Aorta (tissue), 5 donors: Measurements from ENCODE around the gene GM2A. TPM values are rescaled to one million over a fixed set of nuclear protein-coding genes. Genes with fewer than 3 reads are reported as not detected.

Experiments used
- ATAC-seq: fragments of 200-7000 bp; cut with Tn5 transposase; one replicate; pipeline ENCODE4 v1.9.1; 2022; ENCODE audit warnings: moderate library complexity; ENCODE audit not compliant: low FRiP score
- DNase-seq, 2 donors: peaks; one replicate each; pipeline ENCODE4 v3.0.0-alpha.2; 2020
- H3K27ac ChIP-seq, 2 donors: one replicate each; pipeline ENCODE4 v1.5.1; 2013; ENCODE audit warnings: low read length in 2 of 2, mild to moderate bottlenecking in 2 of 2, moderate library complexity in 2 of 2, control low read depth in 1 of 2, inconsistent platforms in 1 of 2, low read depth in 1 of 2
- H3K27me3 ChIP-seq, 2 donors: one replicate each; pipeline ENCODE4 v1.6.1; 2013; ENCODE audit warnings: control low read depth in 1 of 2, low read length in 1 of 2, mild to moderate bottlenecking in 1 of 2, moderate library complexity in 1 of 2; ENCODE audit not compliant: insufficient read depth in 2 of 2, control insufficient read depth in 1 of 2
- H3K36me3 ChIP-seq, 2 donors: one replicate each; pipeline ENCODE4 v1.6.1; 2013; ENCODE audit warnings: control low read depth in 1 of 2, low read length in 1 of 2, mild to moderate bottlenecking in 1 of 2; ENCODE audit not compliant: insufficient read depth in 2 of 2, control insufficient read depth in 1 of 2
- H3K4me1 ChIP-seq, 2 donors: one replicate each; pipeline ENCODE4 v1.6.1; 2013; ENCODE audit warnings: low read length in 2 of 2, control low read depth in 1 of 2, mild to moderate bottlenecking in 1 of 2, moderate library complexity in 1 of 2; ENCODE audit not compliant: insufficient read depth in 2 of 2, control insufficient read depth in 1 of 2
- H3K4me3 ChIP-seq, 2 donors: one replicate each; pipeline ENCODE4 v1.5.1; 2013; ENCODE audit warnings: low read length in 2 of 2, control low read depth in 1 of 2, mild to moderate bottlenecking in 1 of 2
- H3K9me3 ChIP-seq: one replicate; pipeline ENCODE4 v1.6.1; 2013; ENCODE audit warnings: mild to moderate bottlenecking, low read length; ENCODE audit not compliant: control insufficient read depth
- WGBS, 2 donors: extraction: QIAGEN DNeasy Blood & Tissue Kit; methylation state at CpG; one replicate each; pipeline ENCODE4 v1.1.7; 2013; 5-methylcytosine and 5-hydroxymethylcytosine counted together
- intact Hi-C, 2 donors: fragments of 100-400 bp; cut with DNase I; formaldehyde crosslinking; loops; one replicate each; pipeline versions ENCODE4 v1.14.2 to v1.15.0; 2022
- long read RNA-seq, 2 donors: library from polyadenylated mRNA; unstranded; transcript quantifications; one replicate each; pipeline ENCODE4 v2.0.0, GENCODE V29; 2020 to 2021
- polyA plus RNA-seq, 2 donors: library from polyadenylated mRNA; stranded (reverse); fragments of 200-250 nt; gene quantifications; one replicate each; pipeline ENCODE4 v1.2.3, GENCODE V29; 2013
- total RNA-seq, 2 donors: library from RNA; stranded (reverse); fragmentation: NEBNext Ultra II Directional; extraction: Animal tissue kit (Norgen Biotek cat#: 25700); gene quantifications; one replicate each; pipeline ENCODE4 v1.2.1, GENCODE V29; 2021
- donor health status: healthy with polysubstance abuse.
- donor health status: Bipolar disorder and iron deficiency.
- donor health status: DM: no; HTN: no; CAD: no.
- donor health status: DM: no; HTN: no; CAD: no.
- donor health status: DM: yes; HTN: yes; CAD: no.

Gene GM2A
- total RNA-seq: 10 to 100 TPM; 25.0 to 32.7 TPM
- polyA plus RNA-seq: 10 to 100 TPM; 13.7 to 17.2 TPM
- long read RNA-seq, donor 1, transcript GM2A-201 (4 exons, 3,896 nt): major isoform, 14 of 28 reads
- long read RNA-seq, donor 1, partial matches to known transcripts: 11 of 28 reads
- long read RNA-seq, donor 1, other reads (novel, unspliced or antisense): 3 of 28 reads
- long read RNA-seq, donor 2, transcript GM2A-201 (4 exons, 3,896 nt): major isoform, 6 of 15 reads
- long read RNA-seq, donor 2, partial matches to known transcripts: 7 of 15 reads
- long read RNA-seq, donor 2, other reads (novel, unspliced or antisense): 2 of 15 reads

- peak; percentile 97 for ATAC-seq
- WGBS, 2 donors: 1% methylated on average over 41 to 52 of the region's 52 CpGs
- H3K4me3 ChIP-seq: peak within 1 kb of the TSS; percentile 76 to 92
- DNase-seq: peak; percentile 99 to 100
- H3K27me3 ChIP-seq: no peaks in the 10 kb centered on the region
- H3K36me3 ChIP-seq: no peaks in the 10 kb centered on the region
- peak within 1 kb of the TSS in 1 of 2 donors; percentile 50 for H3K27ac ChIP-seq
- intact Hi-C loops: loop anchor here in 1 of 2 donors (10.0 kb wide), 1 partner anchor 522 kb away; the partner anchor contains the start of gene G3BP1
- H3K9me3 ChIP-seq: no peaks in the 10 kb centered on the region
- H3K4me1 ChIP-seq: peaks cover 0 to 4% of the 10 kb centered on the region in 2 donors
Observed at GRCh38 chr5:151252762-151253604, at the start of gene GM2A. Gene GM2A (plus strand): TSS chr5:151253185. CDS start chr5:151253217, 32 bp downstream.

GRCh38 chr5:151204051-151204450 is 48.9 kb upstream of the GM2A start:
- Histone ChIP-seq H3K36me3 (peaks cover 0 to 5% of the 10 kb centered on the region in 2 donors), H3K9me3 (no peaks in the 10 kb centered on the region), H3K27me3 (no peaks in the 10 kb centered on the region), H3K4me1 (no peaks in the 10 kb centered on the region), H3K27ac (no peak overlapping the region), H3K4me3 (no peak overlapping the region)
- DNase-seq (no peak), ATAC-seq (no peak)
- WGBS, 2 donors: 81 to 85% methylated on average over 5 of the region's 5 CpGs
- intact Hi-C loops: no loop called here

- no peak overlapping the region for H3K4me3 ChIP-seq
- no peaks in the 10 kb centered on the region for H3K27me3 ChIP-seq
- WGBS, 2 donors: 87 to 88% methylated on average over 10 of the region's 10 CpGs
- ATAC-seq (no peak), DNase-seq (no peak)
- intact Hi-C loops: no loop called here
- H3K9me3 ChIP-seq: no peaks in the 10 kb centered on the region
- H3K4me1 ChIP-seq: no peaks in the 10 kb centered on the region
- no peak overlapping the region for H3K27ac ChIP-seq
- H3K36me3 ChIP-seq: peaks cover 0 to 5% of the 10 kb centered on the region in 2 donors
Observed at GRCh38 chr5:151205411-151205810, 47.6 kb upstream of the GM2A start.

- no peak overlapping the region for H3K27ac ChIP-seq
Observed at GRCh38 chr5:151208481-151208914, 44.5 kb upstream of the GM2A start.

GRCh38 chr5:151212406-151212798 is 40.6 kb upstream of the GM2A start:
- H3K4me3 ChIP-seq: no peak overlapping the region
- H3K4me1 ChIP-seq: no peaks in the 10 kb centered on the region
- no peaks in the 10 kb centered on the region for H3K27me3 ChIP-seq
- H3K27ac ChIP-seq: no peak overlapping the region
- H3K9me3 ChIP-seq: no peaks in the 10 kb centered on the region
- ATAC-seq: no peak
- no peak for DNase-seq
- H3K36me3 ChIP-seq: no peaks in the 10 kb centered on the region
- WGBS, 2 donors: 61 to 87% methylated on average over 3 of the region's 3 CpGs
- intact Hi-C loops: no loop called here

More at GRCh38 chr5:151208481-151208914, 44.5 kb upstream of the GM2A start:
- ATAC-seq (peak; percentile 55), DNase-seq (no peak)
- WGBS, 2 donors: 22 to 27% methylated on average over 5 of the region's 5 CpGs
- Histone ChIP-seq H3K4me1 (no peaks in the 10 kb centered on the region), H3K36me3 (no peaks in the 10 kb centered on the region), H3K4me3 (no peak overlapping the region), H3K9me3 (no peaks in the 10 kb centered on the region), H3K27me3 (no peaks in the 10 kb centered on the region)
- intact Hi-C loops: no loop called here

GRCh38 chr5:151213803-151214613 is 39.0 kb upstream of the GM2A start:
- Histone ChIP-seq H3K4me3 (no peak overlapping the region), H3K27ac (no peak overlapping the region), H3K36me3 (no peaks in the 10 kb centered on the region), H3K9me3 (no peaks in the 10 kb centered on the region), H3K27me3 (no peaks in the 10 kb centered on the region), H3K4me1 (no peaks in the 10 kb centered on the region)
- intact Hi-C loops: no loop called here
- 66 to 74% methylated on average over 9 of the region's 9 CpGs for WGBS, 2 donors
- DNase-seq: peak; percentile 86 to 90
- ATAC-seq: peak; percentile 77

GRCh38 chr5:151214614-151215545 is 38.1 kb upstream of the GM2A start:
- H3K36me3 ChIP-seq: no peaks in the 10 kb centered on the region
- H3K27me3 ChIP-seq: no peaks in the 10 kb centered on the region
- DNase-seq (peak in 1 of 2 donors; percentile 54), ATAC-seq (peak; percentile 55)
- H3K4me3 ChIP-seq: no peak overlapping the region
- H3K9me3 ChIP-seq: no peaks in the 10 kb centered on the region
- intact Hi-C loops: no loop called here
- H3K27ac ChIP-seq: no peak overlapping the region
- H3K4me1 ChIP-seq: no peaks in the 10 kb centered on the region
- WGBS, 2 donors: 92 to 95% methylated on average over 10 of the region's 10 CpGs

GRCh38 chr5:151215546-151215880 is 37.5 kb upstream of the GM2A start:
- H3K27ac ChIP-seq: no peak overlapping the region
- ATAC-seq (no peak), DNase-seq (no peak)
- H3K36me3 ChIP-seq: no peaks in the 10 kb centered on the region
- H3K4me1 ChIP-seq: no peaks in the 10 kb centered on the region
- no peaks in the 10 kb centered on the region for H3K27me3 ChIP-seq
- intact Hi-C loops: no loop called here
- 94% methylated on average over 2 of the region's 2 CpGs for WGBS, 2 donors
- H3K9me3 ChIP-seq: no peaks in the 10 kb centered on the region
- no peak overlapping the region for H3K4me3 ChIP-seq
